ENCODE results near the gene EPS8L2.

GRCh38 chr11:690738-691633, 15.0 kb upstream of the EPS8L2 start:
- no peak for TF ChIP-seq CTCF (conservative IDR thresholded peaks at IDR 0.05)
- no peak for TF ChIP-seq ZFX (IDR thresholded peaks at IDR 0.05)
